Stimulated activated CD4-positive, alpha-beta T cell treated with anti-CD3 and anti-CD28 coated beads, Interleukin-2, amount 100 ng/mL, for 48 hours (primary cell): ENCODE measurements around the gene TSPAN14.
"Not testable (repeated sequence)": the region's sequence is repeated elsewhere in the genome, so short reads cannot be mapped to it uniquely, and the experiment has no call there.

Source experiments
- DNase-seq, 2 donors: peaks; one replicate each; pipeline ENCODE4 v3.0.0-alpha.2; 2020

Gene TSPAN14

DNA sequence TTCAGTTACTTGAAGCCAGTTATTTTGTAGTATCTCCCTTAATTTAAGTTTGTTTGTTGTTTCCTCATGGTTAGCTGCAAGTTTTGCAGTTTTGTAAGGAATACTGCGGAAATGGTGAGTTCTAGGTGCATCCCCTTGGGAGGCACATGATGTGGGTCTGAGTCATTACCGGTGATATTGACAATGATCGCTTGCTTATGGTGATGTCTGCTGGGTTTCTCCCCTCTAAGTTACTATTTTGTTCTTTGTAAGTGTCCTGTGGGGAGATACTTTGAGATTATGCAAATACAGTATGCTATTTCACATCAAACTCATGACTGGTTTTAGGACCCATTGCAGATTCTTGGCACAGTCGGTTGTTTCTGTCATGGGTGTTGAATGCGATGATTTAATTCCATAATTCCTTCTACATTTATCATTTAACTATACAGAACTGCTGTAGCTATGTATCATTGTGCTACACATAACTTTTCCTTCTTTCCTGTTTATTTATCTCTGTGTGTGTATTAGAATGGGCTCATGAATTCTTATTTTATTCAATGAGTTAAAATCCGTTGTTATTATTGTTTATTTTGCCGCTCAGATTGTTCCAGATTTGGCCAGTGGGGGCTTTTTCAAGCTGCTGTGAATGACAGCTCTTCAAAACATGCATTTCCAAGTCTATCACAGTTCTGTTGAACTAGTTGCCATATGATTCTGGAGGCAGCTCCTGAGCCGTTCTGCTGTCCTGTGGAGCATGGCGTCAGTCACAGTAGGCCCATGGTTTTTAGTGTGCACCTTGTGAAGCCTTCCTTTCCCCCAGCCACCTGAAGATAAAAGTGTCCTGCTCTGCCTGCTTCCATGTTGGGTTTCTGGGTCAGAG lies 18.4 kb downstream of the TSPAN14 start:
- no peak for DNase-seq

DNA sequence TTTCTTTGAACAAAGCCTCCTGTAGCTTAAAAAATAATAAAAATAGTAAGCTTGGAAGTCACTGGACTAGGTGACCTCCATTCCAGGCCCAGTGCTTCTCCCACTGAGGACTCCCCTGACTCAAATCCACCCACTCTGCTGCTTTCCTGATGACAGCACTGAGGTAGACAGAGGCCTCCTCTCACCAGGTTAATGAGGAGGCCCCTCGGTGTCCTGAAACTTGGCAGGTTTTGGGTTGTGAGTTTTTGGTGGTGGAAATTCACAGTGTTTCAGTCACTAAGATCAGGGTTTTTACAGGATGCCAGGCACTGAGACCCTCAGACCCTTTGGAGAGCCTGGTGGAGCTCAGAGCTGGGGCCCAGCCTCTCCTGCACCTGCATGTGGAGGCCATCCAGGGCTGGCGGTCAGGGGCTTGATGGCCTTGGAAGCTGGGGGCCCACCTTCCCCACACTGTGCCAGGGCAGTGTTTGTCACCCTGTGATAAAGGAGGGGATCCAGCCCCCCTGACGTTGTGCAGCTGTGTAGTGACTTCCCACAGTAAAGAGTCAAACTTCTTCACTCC lies 19.1 kb downstream of the TSPAN14 start:
- DNase-seq, result no peak

GRCh38 chr10:80473692-80474596 lies 19.8 kb downstream of the TSPAN14 start:
- DNase-seq, result no peak

GRCh38 chr10:80474597-80474910 lies 20.4 kb downstream of the TSPAN14 start:
- no peak for DNase-seq

DNA sequence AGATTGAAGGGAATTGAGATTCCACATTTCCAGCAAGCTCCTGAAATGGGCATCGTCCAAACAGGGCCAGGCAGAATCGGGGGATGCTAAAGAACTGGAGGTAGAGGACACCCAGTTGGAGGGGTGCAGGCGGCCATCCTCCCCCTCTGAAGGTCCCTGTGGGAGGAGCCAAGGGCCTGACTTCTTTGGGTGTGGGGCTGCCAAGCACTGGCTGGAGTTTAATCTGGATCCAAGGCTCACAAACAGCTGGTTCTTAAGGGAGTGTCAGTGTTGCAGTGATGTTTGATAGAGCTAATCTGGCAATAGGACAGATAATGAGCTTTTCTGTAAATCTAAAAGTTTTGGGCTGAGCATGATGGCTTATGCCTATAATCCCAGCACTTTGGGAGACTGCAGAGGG lies 20.8 kb downstream of the TSPAN14 start:
- DNase-seq, result no peak

DNA sequence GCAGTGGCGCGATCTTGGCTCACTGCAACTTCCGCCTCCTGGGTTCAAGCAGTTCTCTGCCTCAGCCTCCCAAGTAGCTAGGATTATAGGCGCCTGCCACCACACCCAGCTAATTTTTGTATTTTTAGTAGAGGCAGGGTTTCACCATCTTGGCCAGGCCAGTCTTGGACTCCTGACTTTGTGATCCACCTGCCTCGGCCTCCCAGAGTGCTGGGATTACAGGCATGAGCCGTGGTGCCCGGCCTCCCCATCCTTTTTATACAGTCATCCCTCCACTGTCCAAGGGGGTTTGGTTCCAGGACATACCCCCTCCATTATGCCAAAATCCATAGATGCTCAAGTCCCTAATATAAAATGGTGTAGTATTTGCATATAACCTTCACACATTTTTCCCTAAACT lies 21.5 kb downstream of the TSPAN14 start:
- not testable (repeated sequence) for DNase-seq

DNA sequence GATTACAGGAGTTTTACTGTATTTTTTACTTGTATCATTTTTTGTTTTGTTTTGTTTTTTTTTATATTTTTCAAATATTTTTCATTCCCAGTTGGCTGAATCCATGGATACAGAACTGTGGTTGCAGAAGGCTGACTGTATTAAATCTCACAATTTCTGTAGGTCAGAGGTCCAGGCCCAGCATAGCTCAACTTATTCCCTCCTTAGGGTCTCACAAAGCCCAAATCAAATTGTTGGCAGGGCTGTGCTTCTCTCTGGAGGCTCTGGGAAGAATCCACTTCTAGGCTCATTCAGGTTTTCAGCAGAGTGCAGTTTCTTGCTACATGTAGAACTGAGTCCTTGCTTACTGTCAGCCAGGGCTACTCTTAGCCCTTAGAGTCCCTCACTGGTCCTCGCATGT lies 22.6 kb downstream of the TSPAN14 start:
- no peak for DNase-seq

- no peak for DNase-seq
Observed at GRCh38 chr10:80477813-80478212, 23.7 kb downstream of the TSPAN14 start.

- DNase-seq, result not testable (repeated sequence)
Observed at GRCh38 chr10:80480373-80480772, 26.3 kb downstream of the TSPAN14 start.

DNA sequence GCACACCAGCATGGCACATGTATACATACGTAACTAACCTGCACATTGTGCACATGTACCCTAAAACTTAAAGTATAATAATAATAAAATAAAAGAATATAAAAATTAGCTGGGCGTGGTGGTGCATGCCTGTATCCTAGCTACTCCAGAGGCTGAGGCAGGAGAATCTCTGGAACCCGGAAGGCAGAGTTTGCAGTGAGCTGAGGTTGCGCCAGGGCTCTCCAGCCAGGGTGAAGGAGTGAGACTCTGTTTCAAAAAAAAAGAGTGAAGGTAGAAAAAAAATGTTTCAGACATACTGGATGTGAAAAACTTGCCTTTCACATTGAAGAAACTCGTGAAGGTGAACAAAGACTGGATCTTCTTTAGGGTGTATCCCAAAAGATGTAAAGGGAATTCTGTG lies 26.7 kb downstream of the TSPAN14 start:
- DNase-seq, result no peak

GRCh38 chr10:80484243-80484642 lies 30.1 kb downstream of the TSPAN14 start:
- no peak for DNase-seq

- DNase-seq, result no peak
Observed at GRCh38 chr10:80484676-80485075, 30.6 kb downstream of the TSPAN14 start.

GRCh38 chr10:80485076-80485945 lies 31.2 kb downstream of the TSPAN14 start:
- DNase-seq, result no peak

DNA sequence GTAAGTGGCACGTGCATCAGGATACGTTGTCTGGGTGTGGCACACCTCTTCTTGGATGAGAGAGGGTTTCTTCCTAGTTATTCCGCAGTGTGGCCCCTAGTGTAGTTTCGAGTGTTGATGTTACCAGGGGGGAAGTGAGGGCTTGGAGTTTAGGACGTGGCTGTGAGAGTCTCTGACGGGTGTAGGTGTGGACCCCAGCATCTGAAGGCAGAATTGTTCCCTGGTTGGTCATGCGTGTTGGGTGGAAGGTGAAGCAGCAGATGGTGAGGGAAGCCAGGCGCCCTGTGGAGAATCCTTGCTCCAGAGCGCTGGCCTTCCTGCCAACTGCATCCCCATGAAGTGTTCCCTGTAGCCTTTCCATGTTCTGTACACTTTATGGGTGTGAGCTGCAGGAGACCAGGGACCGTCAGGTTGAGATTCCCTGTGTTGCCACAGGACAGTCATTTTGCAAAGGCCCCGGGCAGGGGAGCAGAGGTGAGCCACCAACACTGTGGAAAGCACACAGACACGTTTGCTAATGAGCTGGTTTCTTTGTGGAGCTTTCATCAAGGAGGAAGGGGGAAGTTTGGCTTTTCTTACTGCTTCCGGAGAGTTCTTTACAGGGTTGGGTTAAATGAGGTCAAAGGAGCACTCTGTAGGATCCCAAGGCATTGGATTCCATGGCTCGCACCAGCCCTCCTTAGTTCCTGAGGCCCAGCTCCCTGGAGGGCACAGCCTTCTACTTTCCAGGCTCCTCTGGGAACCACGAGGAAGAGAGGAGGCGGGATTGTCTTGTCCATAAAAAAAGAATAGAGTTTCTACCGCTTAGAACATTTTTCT lies 32.0 kb downstream of the TSPAN14 start:
- no peak for DNase-seq

- no peak for DNase-seq
Observed at GRCh38 chr10:80486785-80487420, 32.8 kb downstream of the TSPAN14 start.

DNA sequence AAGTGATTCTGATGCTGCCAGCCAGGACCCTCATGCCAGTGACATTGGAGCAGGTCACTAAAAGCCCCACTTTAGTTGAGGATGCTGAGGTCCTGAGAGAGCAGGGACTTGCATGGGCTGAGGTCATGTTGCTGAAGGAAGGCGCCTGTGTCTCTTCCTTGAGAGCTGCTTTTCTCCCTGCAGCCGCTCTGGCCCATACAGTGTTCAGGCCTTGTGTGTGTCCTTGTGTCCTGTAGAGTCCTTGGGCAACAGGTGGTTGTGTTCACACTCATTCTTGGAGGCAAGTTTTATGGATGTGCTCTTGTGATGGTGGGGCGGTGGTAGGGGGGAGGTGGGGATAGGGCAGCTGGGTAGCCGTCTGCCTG lies 33.3 kb downstream of the TSPAN14 start:
- no peak for DNase-seq

DNA sequence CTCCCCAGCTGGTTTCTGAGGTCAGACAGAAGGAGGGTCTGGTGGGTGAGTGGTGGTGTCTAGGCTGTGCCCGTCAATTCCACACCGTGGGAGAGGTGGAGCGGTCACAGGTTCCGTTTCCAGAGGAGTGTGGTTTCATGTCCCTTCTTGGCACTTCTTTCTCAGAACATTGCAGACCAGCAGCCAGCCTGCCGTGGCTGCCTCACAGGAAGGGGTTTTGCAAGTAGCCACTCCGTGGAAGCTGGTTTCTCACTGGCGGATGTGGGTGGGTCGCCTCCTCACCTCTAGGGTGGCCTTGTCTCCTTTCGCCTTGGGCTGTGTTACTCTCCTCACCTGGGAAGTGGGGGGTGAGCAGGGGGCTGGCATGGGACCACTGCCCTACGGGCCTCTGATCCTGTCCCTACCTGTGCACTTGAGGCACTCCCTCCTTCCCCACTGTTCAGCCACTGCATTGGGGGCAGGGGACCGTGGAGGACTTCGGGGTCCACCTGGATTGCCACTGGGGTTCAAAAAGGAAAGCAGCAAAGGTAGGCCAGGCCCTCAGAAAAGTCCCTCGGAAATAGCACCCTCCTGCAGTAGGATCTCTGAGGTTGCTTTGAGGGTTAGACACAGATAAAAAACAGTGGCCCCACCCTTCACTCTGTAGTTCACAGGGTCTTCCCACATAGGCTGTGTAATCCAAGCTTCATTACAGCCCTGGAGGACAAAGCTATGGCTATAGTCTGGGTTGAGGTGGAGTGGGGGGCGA lies 33.9 kb downstream of the TSPAN14 start:
- DNase-seq, result no peak

GRCh38 chr10:80488539-80489066 lies 34.5 kb downstream of the TSPAN14 start:
- DNase-seq, result no peak

- no peak for DNase-seq
Observed at GRCh38 chr10:80489371-80490112, 35.4 kb downstream of the TSPAN14 start.
